ENCODE results near the gene HTD2.

DNA sequence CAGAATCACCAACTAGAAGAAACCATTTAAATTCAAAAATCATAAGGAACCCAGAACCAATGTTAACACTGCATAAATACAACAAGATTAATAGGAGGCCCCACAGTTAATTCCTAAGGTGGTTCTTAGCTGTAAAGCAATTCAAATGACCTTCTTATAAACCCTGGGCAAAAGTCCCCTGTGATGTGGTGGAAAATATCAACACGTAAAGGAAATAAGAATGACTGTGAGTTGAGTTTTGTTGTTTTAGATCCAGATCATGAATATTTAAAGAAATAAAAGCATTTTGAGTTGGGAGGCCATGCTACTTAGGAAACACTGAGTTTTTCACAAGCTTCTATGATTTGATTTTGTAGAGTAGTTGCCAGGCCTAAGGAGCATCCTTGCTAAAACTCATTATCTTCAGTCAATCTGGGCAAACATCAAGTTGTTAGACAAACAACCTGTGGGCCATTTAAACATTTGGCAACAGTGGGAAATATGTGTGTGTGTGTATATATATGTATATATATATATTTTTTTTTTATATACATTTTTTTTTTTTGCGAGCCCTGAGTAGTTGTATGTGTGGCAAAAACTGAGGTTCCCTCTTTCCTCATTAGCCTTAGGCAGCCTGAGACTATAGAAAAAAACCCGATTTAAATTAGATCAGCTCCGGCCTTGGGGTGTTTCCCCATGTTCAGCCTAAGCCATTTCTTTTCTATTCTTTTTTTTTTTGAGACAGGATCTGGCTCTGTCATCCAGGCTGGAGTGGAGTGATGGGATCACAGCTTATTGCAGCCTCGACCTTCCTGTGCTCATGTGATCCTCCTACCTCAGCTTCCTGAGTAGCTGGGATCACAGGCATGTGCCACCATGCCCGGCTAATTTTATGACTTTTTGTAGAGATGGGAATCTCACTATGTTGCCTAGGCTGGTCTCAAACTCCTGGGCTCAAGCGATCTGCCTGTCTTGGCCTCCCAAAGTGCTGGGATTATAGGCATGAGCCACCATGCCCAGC, 18.4 kb downstream of the HTD2 start:
- TF ChIP-seq, protein P1, sequence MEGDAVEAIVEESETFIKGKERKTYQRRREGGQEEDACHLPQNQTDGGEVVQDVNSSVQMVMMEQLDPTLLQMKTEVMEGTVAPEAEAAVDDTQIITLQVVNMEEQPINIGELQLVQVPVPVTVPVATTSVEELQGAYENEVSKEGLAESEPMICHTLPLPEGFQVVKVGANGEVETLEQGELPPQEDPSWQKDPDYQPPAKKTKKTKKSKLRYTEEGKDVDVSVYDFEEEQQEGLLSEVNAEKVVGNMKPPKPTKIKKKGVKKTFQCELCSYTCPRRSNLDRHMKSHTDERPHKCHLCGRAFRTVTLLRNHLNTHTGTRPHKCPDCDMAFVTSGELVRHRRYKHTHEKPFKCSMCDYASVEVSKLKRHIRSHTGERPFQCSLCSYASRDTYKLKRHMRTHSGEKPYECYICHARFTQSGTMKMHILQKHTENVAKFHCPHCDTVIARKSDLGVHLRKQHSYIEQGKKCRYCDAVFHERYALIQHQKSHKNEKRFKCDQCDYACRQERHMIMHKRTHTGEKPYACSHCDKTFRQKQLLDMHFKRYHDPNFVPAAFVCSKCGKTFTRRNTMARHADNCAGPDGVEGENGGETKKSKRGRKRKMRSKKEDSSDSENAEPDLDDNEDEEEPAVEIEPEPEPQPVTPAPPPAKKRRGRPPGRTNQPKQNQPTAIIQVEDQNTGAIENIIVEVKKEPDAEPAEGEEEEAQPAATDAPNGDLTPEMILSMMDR (IDR thresholded peaks at IDR 0.05), result no peak
- TF ChIP-seq POLR2A (IDR thresholded peaks at IDR 0.05), result no peak
- TF ChIP-seq EP300 (IDR thresholded peaks at IDR 0.05), result no peak
